OCI-LY1 (cell line): Measurements from ENCODE around the gene BATF2.

Experiments used
- EZH2 ChIP-seq: fragments of 200-600 bp; sonication (generic), shearing (Covaris generic); IDR thresholded peaks from 2 replicates; pipeline ENCODE4 v1.8.0; 2017; ENCODE audit warnings: borderline replicate concordance, mixed run types, mild to moderate bottlenecking, antibody characterized with exemption, low read length, moderate library complexity, mixed read lengths
- TF ChIP-seq, protein P1 (sequence below): fragments of 200-600 bp; sonication (generic), shearing (Covaris generic); IDR thresholded peaks from 2 replicates; pipeline ENCODE4 v1.5.1; 2017; ENCODE audit warnings: mild to moderate bottlenecking, antibody characterized with exemption, low read length, moderate library complexity, mixed read lengths

GRCh38 chr11:65013130-65013887 lies 16.5 kb upstream of the BATF2 start:
- TF ChIP-seq, protein P1, sequence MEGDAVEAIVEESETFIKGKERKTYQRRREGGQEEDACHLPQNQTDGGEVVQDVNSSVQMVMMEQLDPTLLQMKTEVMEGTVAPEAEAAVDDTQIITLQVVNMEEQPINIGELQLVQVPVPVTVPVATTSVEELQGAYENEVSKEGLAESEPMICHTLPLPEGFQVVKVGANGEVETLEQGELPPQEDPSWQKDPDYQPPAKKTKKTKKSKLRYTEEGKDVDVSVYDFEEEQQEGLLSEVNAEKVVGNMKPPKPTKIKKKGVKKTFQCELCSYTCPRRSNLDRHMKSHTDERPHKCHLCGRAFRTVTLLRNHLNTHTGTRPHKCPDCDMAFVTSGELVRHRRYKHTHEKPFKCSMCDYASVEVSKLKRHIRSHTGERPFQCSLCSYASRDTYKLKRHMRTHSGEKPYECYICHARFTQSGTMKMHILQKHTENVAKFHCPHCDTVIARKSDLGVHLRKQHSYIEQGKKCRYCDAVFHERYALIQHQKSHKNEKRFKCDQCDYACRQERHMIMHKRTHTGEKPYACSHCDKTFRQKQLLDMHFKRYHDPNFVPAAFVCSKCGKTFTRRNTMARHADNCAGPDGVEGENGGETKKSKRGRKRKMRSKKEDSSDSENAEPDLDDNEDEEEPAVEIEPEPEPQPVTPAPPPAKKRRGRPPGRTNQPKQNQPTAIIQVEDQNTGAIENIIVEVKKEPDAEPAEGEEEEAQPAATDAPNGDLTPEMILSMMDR: peak; percentile 62
- TF ChIP-seq EZH2: no peak
